KBM-7 (cell line): Measurements from ENCODE around the gene KLHL21.
"Not testable (repeated sequence)": the region's sequence is repeated elsewhere in the genome, so short reads cannot be mapped to it uniquely, and the experiment has no call there.

Experiments used
- DNase-seq: peaks from one replicate; pipeline ENCODE4 v3.0.0-alpha.2; 2015
- in situ Hi-C: fragments of 300-500 bp; cut with MboI; formaldehyde crosslinking; loops from 2 replicates; pipeline ENCODE4 v1.14.3; 2020; ENCODE audit warnings: low sequenced_read_pairs, low pct_unique_long_range_greater_than_20kb, mixed read lengths

The KLHL21 gene

GRCh38 chr1:6602669-6603237, at the start of gene KLHL21:
KLHL21 (minus strand) TSS chr1:6602869; CDS start chr1:6602817, 52 bp downstream.
- in situ Hi-C loops: no loop called here
- peak; percentile 75 for DNase-seq

DNA sequence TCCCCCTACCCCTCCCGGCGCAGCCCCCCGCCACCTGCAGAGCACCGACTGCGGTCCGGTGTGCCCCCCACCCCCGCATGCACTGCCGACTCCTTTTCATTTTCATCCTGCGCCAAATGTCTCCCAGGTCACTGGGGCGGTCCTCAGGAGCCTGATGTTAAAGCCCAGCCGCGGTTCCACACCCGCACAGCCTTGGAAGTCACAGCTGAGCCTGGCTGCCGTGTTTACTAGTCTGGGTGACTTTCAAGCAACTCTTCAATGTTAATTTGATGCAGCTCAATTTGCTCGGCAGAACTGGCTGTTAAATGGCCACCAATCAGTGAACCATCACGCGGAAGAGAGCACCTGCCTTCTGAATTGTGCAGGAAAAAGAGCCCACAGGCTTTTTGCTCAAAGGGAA, 49.2 kb upstream of the KLHL21 start:
- no peak for DNase-seq

GRCh38 chr1:6648556-6648955, 45.9 kb upstream of the KLHL21 start:
- in situ Hi-C loops: no loop called here
- DNase-seq: no peak

More for the DNA sequence above, 49.2 kb upstream of the KLHL21 start:
- in situ Hi-C loops: no loop called here

GRCh38 chr1:6646499-6647148, 44.0 kb upstream of the KLHL21 start:
- DNase-seq: peak; percentile 55
- in situ Hi-C loops: no loop called here

DNA sequence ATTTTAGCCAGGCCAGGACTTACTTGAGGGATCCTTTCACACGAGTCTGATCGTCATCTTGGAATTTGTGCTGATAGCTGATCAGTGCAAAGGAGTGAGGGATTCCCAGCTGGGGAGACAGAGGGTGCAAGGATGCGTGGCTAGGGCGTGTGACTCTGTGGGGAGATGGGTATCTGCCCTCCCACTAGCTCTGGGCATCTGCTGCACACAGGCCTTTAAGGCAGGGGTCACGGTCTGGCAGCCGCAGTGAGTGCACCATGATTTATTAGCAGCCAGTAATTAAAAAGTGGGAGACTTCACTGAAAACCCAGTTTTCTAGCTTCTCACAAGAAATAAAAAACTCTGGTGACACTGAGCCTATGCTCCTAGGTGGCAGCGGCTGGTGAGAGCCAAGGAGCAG, 42.3 kb upstream of the KLHL21 start:
- no peak for DNase-seq
- in situ Hi-C loops: no loop called here

DNA sequence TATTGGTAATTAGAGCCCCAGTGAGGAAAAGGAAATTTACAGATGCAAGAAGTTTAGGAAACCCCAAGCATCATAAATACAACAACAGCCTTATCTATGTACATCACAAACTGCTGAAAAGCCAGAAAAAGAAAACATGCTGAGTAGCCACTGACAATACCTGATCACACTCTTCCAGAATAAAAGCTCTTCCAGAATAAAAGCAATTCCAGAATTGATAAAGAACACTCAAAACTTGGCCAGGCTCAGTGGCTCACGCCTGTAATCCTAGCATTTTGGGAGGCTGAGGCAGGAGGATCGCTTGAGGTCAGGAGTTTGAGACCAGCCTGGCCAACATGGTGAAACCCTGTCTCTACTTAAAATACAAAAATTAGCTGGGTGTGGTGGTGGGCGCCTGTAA, 38.2 kb upstream of the KLHL21 start:
- in situ Hi-C loops, DNase-seq: not testable (repeated sequence)

DNA sequence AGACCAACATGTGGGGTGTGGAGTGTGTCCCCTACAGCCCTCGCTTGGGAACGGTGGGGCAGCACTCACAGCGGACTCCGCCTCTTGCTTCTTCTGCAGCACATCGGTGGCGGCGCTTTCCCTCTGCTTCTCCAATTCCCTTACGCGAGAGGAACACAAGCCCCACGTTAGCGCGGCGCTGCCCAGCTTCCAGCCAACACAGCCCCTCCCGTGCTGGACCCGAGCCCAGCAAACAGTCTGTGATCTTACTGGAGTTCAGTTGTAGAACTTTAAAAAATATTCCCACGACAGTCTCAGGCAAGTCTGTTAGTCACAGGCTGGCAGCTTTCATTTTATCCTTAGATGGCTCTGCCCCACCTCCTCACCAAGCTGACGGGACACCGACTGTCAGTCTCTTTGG, 35.6 kb upstream of the KLHL21 start:
- no peak for DNase-seq
- in situ Hi-C loops: no loop called here

- DNase-seq: no peak
- in situ Hi-C loops: no loop called here
Observed at GRCh38 chr1:6637770-6638169, 35.1 kb upstream of the KLHL21 start.

DNA sequence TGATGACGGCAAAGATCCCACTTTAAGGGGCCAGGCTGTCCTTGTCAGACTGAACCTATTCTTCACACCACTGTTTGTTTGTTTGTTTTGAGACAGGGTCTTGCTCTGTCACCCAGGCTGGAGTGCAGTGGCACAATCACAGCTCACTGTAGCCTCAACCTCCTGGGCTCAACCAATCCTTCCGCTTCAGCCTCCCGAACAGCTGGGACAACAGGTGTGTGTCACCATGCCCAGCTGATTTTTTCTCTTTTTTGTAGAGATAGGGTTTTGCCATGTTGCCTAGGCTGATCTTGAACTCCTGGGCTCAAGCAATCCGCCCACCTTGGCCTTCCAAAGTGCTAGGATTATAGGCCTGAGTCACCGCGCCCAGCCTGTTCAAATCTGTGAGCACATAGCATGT, 34.1 kb upstream of the KLHL21 start:
- in situ Hi-C loops, DNase-seq: not testable (repeated sequence)

DNA sequence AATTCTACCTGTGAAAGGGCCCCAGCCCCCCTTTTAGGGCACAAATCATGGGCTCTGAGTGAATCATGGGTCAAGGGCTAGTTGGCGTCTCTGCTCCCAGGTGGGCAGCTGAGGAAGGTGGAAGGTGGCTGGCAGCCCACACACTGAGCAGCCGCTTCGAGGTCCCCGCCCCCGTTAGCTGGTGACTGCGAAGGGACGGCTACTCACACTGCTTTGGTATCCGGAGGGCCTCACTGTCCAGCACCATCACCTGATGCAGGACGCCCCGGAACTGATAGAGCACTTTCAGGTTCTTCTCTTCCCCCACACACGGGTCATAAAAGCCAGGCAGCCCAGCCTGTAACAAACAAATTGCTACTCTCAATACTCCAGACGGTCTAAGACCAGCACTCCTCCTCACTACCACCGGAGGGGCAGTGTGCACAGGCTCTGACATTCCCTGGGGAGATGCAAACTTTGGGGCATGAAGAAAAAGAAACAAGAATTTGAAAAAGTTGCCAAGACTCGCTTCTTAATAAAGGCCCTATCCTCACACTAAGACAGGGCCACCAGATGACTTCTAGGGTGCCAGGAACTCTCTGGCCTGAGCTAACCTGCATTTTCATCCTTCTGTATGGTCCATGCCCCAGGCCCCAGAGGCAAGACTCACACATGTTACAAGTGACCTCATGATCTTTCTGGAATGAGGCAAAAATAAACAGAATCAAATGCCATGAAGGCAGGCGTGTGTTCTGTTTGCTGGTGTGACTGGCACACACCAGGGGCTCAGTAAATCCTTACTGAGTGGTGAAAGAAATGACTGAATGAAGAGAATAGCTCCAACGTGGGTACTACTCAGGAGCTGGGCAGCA, 33.5 kb upstream of the KLHL21 start:
- no peak for DNase-seq
- in situ Hi-C loops: no loop called here

- in situ Hi-C loops: no loop called here
- no peak for DNase-seq
Observed at GRCh38 chr1:6635161-6635909, 32.7 kb upstream of the KLHL21 start.

DNA sequence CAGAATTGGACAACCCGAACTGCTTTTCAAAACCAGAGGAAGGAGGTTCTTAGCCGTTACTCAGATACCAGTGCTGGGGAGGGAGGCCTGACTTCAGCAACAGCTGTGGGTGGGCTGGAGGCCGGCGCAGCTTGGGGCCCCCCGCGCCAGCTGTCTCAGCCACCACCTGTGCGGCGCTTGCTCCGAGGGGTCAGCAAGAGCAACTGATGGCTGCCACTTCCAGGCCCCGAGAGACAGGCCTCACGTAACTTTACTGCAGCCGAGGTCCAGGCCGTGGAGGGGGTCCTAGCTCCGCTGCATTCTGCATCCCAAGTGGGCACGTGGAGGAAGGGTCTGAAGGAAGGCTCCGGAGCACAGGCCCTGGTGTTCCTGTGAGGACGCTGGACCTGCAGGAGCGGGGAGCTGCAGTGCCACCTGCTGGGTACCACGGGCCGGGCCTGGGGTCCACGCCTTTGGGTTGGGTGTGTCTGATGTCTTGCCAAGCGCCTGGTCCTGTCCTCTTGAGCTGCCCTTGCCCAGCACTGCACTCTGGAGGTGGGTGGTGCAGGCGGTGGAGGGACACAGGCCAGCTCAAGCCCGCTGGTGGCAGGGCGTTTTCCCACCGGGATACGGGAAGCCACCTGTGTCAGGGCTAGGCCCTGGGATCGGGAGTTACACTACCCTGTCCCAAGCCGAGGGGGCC, 31.8 kb upstream of the KLHL21 start:
- in situ Hi-C loops: no loop called here
- peak; percentile 55 for DNase-seq

- in situ Hi-C loops: no loop called here
- no peak for DNase-seq
Observed at GRCh38 chr1:6632588-6633514, 30.2 kb upstream of the KLHL21 start.

- in situ Hi-C loops: no loop called here
- DNase-seq: no peak
Observed at GRCh38 chr1:6631058-6631457, 28.4 kb upstream of the KLHL21 start.

DNA sequence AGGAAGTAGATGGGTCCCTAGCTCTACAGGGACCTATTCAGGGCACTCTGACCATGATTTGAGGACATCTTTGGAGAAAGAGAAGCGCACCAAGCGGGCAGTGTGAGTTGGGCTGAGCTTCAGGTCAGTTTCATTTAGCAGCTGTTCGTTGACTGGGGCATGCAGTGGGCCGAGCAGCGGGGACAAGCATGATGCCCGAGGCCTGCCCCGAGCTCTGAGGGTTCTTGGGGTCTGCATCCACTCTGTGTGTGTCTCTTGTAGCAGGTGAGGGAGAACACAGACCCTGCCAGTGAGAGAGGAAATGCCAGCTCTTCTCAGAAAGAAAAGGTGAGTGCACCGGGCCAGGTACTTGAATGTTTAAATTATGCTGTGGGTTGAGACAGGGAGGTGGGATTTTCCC, 27.4 kb upstream of the KLHL21 start:
- no peak for DNase-seq
- in situ Hi-C loops: no loop called here

- in situ Hi-C loops: no loop called here
- no peak for DNase-seq
Observed at GRCh38 chr1:6628971-6629479, 26.4 kb upstream of the KLHL21 start.

GRCh38 chr1:6627841-6628545, 25.3 kb upstream of the KLHL21 start:
- no peak for DNase-seq
- in situ Hi-C loops: no loop called here
